SK-N-SH treated with all-trans-retinoic acid at 6 μM for 48 hours (cell line): Measurements from ENCODE around the gene ITGB4.

Experiments
- OSR1 ChIP-seq: fragments of 250-450 bp; sonication (Bioruptor Pico); IDR thresholded peaks from 2 replicates; pipeline ENCODE4 v1.8.0; 2022; ENCODE audit warnings: moderate library complexity, mild to moderate bottlenecking, inconsistent platforms
- PPARA ChIP-seq: fragments of 250-450 bp; sonication (Bioruptor Pico); IDR thresholded peaks from 2 replicates; pipeline ENCODE4 v1.5.0; 2020; ENCODE audit warnings: mild to moderate bottlenecking, borderline replicate concordance
- RARB ChIP-seq: fragments of 250-450 bp; sonication (Bioruptor Pico); IDR thresholded peaks from 2 replicates; pipeline ENCODE4 v1.8.0; 2021; ENCODE audit warnings: mild to moderate bottlenecking, moderate library complexity
- TCF4 ChIP-seq: fragments of 250-450 bp; sonication (Bioruptor Pico); IDR thresholded peaks from 2 replicates; pipeline ENCODE4 v1.8.0; 2021; ENCODE audit warnings: mild to moderate bottlenecking, moderate library complexity, borderline replicate concordance
- ZC3H10 ChIP-seq: fragments of 250-450 bp; sonication (Bioruptor Pico); IDR thresholded peaks from 2 replicates; pipeline ENCODE4 v1.5.1; 2021; ENCODE audit warnings: mild to moderate bottlenecking, moderate library complexity
- ZFP3 ChIP-seq: fragments of 250-450 bp; sonication (Bioruptor Pico); IDR thresholded peaks from 2 replicates; pipeline ENCODE4 v1.5.0; 2020; ENCODE audit warnings: mild to moderate bottlenecking, moderate library complexity
- ZFP30 ChIP-seq: fragments of 450-650 bp; formaldehyde crosslinking; IDR thresholded peaks from 2 replicates; pipeline ENCODE4 v1.5.0; 2022; ENCODE audit warnings: mild to moderate bottlenecking, moderate library complexity
- ZNF565 ChIP-seq: fragments of 450-650 bp; formaldehyde crosslinking; conservative IDR thresholded peaks from 2 replicates; pipeline ENCODE4 v1.5.0; 2020; ENCODE audit warnings: low read depth, mild to moderate bottlenecking, moderate library complexity
- ZNF70 ChIP-seq: fragments of 450-650 bp; formaldehyde crosslinking; IDR thresholded peaks from 2 replicates; pipeline ENCODE4 v1.5.0; 2020; ENCODE audit warnings: mild to moderate bottlenecking, moderate library complexity
- ZNF8 ChIP-seq: fragments of 450-650 bp; formaldehyde crosslinking; IDR thresholded peaks from 2 replicates; pipeline ENCODE4 v1.5.0; 2020; ENCODE audit warnings: mild to moderate bottlenecking, moderate library complexity
- TF ChIP-seq, protein P1 (sequence below): fragments of 250-450 bp; sonication (Bioruptor Pico); IDR thresholded peaks from 2 replicates; pipeline ENCODE4 v1.8.0; 2020; ENCODE audit warnings: mild to moderate bottlenecking, moderate library complexity, borderline replicate concordance
- TF ChIP-seq, protein P2 (sequence below): fragments of 250-450 bp; sonication (Bioruptor Pico); IDR thresholded peaks from 2 replicates; pipeline ENCODE4 v1.5.0; 2020; ENCODE audit warnings: mild to moderate bottlenecking, moderate library complexity

GRCh38 chr17:75672011-75672410 lies 49.2 kb upstream of the ITGB4 start:
- TF ChIP-seq, protein P1, sequence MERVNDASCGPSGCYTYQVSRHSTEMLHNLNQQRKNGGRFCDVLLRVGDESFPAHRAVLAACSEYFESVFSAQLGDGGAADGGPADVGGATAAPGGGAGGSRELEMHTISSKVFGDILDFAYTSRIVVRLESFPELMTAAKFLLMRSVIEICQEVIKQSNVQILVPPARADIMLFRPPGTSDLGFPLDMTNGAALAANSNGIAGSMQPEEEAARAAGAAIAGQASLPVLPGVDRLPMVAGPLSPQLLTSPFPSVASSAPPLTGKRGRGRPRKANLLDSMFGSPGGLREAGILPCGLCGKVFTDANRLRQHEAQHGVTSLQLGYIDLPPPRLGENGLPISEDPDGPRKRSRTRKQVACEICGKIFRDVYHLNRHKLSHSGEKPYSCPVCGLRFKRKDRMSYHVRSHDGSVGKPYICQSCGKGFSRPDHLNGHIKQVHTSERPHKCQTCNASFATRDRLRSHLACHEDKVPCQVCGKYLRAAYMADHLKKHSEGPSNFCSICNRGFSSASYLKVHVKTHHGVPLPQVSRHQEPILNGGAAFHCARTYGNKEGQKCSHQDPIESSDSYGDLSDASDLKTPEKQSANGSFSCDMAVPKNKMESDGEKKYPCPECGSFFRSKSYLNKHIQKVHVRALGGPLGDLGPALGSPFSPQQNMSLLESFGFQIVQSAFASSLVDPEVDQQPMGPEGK (CRISPR knock-in tag), result no peak
- no peak for TF ChIP-seq RARB (CRISPR knock-in tag)
- TF ChIP-seq ZNF70, result no peak
- TF ChIP-seq ZFP30, result no peak
- no peak for TF ChIP-seq TCF4 (CRISPR knock-in tag)
- TF ChIP-seq, protein P2, sequence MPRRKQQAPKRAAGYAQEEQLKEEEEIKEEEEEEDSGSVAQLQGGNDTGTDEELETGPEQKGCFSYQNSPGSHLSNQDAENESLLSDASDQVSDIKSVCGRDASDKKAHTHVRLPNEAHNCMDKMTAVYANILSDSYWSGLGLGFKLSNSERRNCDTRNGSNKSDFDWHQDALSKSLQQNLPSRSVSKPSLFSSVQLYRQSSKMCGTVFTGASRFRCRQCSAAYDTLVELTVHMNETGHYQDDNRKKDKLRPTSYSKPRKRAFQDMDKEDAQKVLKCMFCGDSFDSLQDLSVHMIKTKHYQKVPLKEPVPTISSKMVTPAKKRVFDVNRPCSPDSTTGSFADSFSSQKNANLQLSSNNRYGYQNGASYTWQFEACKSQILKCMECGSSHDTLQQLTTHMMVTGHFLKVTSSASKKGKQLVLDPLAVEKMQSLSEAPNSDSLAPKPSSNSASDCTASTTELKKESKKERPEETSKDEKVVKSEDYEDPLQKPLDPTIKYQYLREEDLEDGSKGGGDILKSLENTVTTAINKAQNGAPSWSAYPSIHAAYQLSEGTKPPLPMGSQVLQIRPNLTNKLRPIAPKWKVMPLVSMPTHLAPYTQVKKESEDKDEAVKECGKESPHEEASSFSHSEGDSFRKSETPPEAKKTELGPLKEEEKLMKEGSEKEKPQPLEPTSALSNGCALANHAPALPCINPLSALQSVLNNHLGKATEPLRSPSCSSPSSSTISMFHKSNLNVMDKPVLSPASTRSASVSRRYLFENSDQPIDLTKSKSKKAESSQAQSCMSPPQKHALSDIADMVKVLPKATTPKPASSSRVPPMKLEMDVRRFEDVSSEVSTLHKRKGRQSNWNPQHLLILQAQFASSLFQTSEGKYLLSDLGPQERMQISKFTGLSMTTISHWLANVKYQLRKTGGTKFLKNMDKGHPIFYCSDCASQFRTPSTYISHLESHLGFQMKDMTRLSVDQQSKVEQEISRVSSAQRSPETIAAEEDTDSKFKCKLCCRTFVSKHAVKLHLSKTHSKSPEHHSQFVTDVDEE, result no peak
- TF ChIP-seq OSR1, result no peak
- no peak for TF ChIP-seq PPARA (CRISPR knock-in tag)
- no peak for TF ChIP-seq ZNF565 (CRISPR knock-in tag)
- TF ChIP-seq ZNF8, result no peak
- TF ChIP-seq ZFP3 (CRISPR knock-in tag), result no peak
- TF ChIP-seq ZC3H10 (CRISPR knock-in tag), result no peak
